HG03280 (cell line): Measurements from ENCODE around the gene HSF4.
"Not testable (repeated sequence)": the region's sequence is repeated elsewhere in the genome, so short reads cannot be mapped to it uniquely, and the experiment has no call there.

Experiments used
- ATAC-seq: cut with Tn5 transposase; IDR thresholded peaks from one replicate; pipeline ENCODE4 v1.9.1; 2021; ENCODE audit warnings: mild to moderate bottlenecking, moderate library complexity; ENCODE audit not compliant: unreplicated experiment

HSF4 gene, protein sequence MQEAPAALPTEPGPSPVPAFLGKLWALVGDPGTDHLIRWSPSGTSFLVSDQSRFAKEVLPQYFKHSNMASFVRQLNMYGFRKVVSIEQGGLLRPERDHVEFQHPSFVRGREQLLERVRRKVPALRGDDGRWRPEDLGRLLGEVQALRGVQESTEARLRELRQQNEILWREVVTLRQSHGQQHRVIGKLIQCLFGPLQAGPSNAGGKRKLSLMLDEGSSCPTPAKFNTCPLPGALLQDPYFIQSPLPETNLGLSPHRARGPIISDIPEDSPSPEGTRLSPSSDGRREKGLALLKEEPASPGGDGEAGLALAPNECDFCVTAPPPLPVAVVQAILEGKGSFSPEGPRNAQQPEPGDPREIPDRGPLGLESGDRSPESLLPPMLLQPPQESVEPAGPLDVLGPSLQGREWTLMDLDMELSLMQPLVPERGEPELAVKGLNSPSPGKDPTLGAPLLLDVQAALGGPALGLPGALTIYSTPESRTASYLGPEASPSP

DNA sequence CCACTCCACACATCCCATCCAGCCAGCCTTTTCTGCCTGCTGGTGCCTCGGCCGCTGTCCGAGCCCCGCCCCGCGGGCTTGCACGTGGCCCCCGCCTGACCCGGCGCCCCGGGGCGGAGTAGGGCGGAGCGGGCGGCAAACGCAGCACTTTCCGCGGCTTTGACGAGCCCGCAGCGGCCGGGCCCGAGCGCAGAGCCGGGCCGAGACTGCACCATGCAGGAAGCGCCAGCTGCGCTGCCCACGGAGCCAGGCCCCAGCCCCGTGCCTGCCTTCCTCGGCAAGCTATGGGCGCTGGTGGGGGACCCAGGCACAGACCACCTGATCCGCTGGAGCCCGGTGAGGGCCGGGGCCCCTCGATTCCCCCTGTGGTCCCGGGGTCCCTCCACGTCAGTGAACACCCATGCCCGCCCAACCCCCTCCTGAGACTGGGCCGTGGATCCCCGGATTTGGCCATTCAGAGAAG, at the start of gene HSF4:
HSF4 (plus strand) TSS at position 147 of the 463 bp plus-strand sequence; CDS start at position 214, 67 bp downstream.
- ATAC-seq, result no peak

DNA sequence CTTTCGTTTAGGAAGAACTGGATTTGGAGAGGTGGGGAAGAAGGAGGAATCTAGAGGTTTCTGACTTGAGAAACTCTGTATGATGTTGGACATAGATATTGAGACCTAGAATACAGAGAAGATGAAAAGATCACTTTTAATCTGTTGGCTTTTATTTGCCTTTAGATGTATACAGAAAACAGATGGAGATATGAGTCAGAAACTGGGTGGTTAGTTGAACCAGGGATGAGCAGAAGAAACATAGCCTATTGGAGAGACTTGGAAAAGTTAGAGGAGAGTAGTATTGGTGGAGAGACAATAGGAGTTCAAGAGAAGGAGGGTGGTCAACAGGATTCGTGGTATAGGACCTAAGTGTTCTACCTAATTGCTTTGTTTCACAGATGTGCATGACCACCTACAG, 49.8 kb upstream of the HSF4 start:
- ATAC-seq, result no peak

DNA sequence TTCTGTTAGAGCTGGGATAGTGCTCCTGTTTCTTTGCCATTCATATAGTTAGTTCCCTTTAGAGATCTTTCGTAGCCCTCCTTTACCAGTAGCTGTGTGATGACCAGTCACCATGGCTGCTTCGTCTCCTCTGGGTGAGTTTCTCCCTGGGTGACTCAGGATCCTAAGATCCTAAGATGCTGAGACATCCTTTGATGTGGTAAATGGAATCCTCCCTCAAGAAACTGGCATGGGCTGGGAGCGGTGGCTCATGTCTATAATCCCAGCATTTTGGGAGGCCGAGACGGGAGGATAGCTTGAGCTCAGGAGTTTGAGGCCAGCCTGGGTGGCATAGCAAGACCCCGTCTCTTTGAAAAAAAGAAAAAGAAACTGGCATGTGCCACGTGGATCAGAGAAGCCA, 48.9 kb upstream of the HSF4 start:
- ATAC-seq, result no peak

DNA sequence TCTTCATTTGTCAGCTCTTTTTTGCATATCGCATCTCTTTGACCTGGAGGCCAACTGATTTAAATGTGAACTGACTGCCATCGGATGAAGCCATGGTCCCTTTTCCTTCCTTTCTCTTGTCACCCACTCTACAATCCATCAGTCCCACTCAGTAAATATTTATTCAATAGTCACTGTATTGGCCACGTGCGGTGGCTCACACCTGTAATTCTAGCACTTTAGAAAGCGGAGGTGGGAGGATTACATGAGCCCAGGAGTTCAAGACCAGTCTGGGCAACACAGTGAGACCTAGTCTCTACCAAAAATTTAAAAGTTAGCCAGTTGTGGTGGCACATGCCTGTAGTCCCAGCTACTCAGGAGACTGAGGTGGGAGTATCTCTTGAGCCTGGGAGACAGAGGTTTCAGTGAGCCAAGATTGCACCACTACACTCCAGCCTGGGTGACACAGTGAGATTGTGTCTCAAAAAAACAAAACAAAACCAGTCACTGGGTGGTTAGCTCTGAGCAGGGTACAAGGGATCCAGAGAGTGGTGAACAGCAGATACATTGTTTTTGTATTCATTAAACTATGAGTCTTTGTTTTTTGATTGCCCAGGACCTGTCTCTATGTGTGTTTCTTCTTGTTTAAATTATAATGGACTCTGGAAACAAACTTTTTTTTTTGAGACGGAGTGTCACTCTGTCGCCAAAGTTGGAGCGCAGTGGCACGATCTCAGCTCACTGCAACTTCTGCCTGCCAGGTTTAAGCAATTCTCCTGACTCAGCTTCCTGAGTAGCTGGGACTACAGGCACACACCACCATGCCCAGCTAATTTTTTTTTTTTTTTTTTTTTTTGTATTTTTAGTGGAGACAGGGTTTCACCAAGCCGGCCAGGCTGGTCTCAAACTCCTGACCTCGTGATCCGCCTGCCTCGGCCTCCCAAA, 47.9 kb upstream of the HSF4 start:
- no peak for ATAC-seq

DNA sequence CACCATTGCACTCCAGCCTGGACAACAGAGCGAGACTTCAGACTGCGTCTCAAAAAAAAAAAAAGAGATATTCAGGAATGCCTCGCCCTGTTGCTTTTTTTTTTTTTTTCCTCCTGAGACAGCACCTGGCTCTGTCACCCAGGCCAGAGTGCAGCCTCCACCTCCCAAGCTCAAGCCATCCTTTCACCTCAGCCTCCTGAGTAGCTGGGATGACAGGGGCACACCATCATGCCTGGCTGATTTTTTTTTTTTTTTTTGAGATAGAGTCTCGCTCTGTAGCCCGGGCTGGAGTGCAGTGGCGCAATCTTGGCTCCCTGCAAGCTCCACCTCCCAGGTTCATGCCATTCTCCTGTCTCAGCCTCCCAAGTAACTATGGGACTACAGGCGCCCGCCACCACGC, 46.8 kb upstream of the HSF4 start:
- no peak for ATAC-seq

DNA sequence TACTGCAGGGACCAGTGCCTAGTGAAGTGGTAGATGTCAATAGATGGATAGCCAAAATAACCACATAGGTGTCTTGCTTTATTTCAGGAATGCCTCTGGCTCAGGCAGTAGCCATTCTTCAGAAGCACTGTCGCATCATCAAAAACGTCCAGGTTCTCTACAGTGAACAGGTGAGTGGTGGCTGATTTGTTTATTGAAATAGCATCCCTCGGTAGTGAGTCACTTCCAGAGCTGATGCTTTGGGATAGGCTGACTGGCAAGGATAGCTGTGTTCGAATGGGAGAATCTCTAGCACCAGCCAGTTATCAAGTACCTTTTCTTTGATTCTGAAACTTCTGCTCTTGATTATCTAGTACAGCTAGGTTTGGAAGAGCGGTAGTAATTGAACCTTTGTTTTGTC, 44.5 kb upstream of the HSF4 start:
- no peak for ATAC-seq

DNA sequence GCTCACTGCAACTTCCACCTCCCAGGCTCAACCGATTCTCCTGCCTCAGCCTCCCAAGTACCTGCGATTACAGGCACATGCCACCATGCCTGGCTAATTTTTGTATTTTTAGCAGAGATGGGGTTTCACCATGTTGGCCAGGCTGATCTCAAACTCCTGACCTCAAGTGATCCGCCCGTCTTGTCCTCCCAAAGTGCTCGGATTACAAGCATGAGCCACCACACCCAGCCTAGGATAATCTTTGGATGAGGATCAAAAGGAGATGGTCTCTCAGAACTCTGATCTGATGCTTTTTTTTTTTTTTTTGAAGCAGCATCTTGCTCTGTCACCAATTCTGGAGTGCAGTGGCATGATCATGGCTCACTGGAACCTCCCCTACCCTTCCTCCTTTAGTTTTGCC, 41.7 kb upstream of the HSF4 start:
- ATAC-seq, result not testable (repeated sequence)

DNA sequence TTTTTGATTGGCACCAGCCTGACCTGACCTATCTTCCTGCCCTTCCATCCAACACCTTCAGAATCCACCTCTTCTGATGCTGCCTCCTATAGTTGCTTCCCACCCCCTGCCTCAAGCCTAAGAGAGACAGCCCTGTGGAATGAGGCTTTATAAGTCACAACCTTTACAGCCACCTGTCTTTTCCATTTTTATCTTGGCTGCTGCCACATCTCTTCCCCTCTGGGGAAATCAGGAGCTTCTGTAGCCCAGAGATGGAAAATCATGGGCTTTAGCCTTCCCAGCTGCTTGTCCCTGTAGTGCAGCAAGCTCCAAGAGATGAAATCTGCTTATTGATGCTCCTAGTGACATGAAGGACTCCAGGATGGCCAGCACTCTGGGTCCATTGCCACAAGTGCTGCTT, 36.1 kb upstream of the HSF4 start:
- ATAC-seq, result no peak

DNA sequence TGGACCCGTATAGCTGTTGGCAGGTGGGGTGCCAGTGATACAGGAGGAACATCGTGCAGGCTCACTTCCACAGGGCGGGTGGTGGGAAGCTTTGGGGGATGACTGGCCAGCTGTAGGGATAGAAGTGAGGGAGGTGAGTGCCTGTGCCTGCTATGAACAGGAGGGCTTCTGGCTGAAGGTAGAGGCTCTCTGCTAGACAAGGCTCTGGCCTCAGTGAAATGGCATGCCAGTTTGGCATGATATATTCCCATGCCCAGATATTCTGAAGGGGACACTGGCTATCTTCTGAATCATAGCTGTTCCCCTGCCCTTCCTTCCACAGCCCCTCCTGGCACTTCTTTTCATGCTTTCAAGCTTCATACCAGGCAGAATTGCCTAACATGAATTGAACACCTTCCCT, 35.7 kb upstream of the HSF4 start:
- ATAC-seq, result no peak

DNA sequence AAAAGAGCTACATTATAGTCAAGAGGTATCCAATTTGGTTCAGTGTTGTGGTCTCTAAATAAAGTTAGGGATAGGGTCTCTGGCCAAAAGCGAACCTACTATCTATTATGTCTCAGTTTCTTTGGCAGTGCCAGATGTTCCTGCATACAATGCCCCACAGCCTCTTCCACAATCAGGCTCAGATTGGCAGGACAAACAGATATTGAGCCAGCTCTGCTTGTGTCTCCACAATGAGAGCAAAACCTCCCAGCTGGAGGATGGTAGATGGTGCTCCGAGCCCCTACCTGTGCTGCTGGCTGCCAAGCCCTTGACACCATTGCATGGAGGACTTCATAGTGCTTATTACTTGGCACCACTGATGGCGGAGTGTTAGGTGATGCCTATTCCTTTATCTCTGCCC, 35.1 kb upstream of the HSF4 start:
- ATAC-seq, result no peak

DNA sequence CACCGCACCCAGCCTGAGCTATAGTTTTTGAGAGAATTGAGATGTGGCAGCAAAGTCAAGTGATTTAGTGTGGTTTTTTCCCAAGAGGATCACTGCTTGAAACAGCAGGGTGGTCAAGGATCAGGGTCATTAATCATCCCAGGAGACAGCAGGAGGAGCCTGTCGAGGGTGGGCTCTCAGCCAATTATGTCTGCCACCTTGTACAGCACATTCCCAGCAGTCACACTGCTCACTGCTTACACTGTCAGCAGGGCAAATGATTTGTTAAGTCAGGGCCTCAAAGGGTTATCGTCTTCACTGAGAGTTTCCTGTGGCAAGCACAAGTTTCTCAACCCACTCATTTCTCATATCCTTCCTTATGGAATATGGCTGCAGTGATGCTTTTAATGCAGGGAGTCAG, 26.9 kb upstream of the HSF4 start:
- ATAC-seq, result no peak

DNA sequence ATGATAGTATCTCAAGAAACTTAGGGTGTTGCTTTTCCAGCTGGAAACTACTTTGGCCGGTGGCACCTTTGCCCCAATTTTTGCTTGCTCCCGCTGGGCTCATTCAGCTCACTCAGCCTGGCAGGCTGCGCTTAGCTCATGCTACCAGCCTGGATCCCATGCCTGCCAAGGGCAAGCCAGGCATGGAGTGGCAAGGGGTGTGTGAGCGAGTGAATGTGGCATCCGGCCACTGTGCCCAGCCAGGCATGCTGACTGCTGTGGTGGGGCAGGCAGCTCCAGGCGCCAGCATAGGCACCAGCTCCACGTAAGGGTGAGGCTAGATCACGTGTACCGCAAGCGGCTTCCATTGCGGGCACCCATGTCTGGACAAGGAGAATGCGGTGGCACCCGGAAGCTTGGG, 23.2 kb upstream of the HSF4 start:
- ATAC-seq, result no peak

DNA sequence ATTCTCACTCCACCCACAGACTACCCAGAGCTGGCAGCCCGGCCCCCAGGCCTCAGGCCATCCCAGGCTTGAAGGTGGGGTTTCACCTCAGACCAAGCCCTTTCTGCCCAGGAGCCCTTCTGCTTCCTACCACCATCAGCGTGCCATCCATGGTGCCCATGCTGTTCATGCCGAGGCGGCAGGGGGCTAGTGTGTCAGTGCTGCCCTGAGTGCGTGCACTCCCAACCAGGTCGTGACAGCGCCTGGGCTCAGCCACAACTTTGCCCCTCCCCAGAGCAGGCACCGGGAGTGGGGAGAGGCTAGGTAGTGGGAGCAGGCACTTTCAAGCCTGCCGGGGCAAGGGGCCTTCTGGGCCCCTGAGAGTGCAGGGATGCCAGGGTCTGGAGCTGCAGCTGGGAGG, 22.2 kb upstream of the HSF4 start:
- no peak for ATAC-seq

DNA sequence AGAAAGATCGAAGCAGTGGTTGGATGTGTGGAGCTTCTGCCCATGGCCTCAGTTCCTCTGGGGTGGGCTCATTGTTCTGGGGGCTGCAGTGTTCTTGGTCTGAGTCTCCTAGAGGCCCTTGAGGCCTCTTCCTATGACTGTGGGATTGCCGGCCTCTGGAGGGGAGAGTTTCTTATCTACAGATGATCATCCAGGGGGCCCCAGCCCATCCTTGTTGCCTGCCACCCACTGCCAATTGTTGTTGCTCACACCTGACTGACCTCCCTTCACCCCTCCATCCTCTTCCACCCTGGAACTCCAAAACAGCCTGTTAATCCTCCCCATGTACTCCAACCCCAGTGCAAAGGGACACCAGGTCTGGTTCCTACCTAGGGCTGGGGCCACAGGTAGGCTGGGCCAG, 19.6 kb upstream of the HSF4 start:
- ATAC-seq, result no peak

DNA sequence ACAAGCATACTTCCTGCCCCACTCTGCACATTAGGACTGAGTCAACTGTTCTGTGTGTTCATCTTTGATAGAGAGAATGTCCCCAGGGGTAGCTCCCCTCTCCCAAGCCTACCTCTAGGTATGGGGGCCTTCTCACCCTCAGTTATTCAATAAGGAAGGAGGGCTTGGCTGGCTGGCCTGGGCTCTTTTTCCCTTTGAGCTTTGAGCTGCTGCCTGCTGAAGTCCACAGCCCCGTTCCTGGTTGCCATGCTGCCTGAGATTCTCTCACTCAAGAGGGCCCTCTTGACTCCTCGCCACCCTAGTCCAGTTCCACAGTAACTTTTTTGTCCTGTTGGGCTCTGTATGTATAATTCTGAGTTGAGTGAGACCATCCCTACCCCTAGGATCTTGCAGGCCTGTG, 18.8 kb upstream of the HSF4 start:
- ATAC-seq, result no peak

DNA sequence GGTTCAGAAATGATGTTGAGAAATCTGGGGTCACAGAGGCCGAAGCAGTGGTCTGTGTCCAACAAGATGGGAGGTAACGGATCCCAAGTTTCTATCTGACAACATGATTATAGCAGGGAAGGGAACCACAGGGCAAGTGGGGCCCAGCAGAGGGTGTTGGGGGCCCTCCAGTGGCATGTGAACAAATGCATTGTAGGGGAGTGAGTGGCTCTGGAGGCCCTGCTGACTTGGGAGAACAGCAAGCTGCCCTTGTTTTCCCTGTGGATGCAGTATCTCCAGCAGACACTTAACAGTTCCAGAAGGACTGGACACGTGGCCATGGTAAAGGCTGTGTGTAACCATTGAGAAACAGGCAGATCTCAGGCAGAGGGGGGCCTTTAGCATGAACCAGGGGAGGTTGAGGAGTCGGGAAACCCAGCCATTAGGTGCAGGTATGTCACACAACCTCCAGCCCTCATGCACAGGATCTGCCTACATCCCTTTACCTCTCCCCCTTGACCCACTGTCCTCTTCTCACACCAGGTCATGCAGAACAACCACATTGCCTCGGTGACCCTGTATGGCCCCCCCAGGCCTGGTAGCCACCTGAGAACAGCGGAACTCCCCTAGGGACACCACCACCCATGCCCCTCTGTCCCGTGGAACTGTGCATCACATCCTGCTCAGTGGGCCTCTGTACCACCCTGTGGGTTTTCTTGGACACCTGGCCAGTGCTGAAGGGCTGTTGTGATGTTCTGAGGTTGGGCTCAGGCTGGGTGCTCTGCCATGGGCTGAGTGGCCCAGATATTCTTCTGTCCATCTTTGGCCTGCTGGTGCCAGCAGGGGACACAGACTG, 17.8 kb upstream of the HSF4 start:
- ATAC-seq, result no peak

DNA sequence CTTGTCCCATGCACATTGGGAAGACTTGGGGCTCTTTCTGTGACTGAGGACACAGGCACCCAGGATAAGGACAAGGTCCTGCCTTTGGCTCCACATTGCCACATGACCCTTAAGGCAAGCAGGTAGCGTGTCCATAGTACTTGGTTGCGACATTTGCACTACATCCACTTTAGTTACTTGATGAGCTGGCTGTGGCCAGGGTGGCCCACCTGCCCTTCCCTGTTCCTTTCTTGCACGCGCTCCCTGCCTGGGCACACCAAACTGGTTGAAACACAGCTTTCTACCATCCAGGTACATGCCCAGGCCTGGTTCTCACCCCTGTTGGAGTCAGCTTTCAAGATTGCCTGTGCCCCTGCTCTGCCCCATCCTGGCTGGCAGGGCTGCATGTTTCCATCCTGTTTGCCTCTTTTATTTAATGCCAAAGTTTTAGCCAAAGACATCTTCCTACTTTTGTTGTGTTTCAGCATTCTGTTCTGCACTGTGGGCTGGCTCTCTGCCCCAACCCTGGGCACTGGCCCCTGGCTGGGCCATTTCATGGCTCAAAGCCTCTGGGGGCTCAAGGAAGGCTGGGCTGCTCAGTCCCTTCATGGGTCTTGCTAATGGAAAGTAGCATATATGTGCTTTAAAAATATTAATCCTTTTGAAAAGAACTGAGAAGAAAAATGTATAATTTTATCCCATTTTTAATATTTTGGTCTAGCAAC, 17.0 kb upstream of the HSF4 start:
- ATAC-seq, result no peak

DNA sequence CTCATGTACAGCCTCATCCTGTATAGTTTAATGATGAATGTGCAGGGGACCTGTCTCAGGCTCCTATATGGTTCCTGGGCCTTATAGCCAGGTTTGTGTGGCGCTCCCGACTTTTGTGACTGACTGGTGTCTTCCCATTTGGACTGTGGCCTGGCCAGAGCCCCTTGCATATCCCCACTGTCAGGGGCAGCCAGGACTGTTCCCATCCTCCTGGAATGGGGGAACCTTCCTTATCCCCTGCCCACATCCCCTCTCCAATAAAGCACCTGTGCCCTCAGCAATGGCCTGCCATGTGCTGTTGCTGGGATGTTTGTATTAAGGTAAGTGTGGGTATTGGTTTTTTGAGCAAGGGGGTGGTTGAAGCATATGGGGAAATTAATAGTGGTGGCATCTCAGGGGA, 16.3 kb upstream of the HSF4 start:
- ATAC-seq, result no peak

DNA sequence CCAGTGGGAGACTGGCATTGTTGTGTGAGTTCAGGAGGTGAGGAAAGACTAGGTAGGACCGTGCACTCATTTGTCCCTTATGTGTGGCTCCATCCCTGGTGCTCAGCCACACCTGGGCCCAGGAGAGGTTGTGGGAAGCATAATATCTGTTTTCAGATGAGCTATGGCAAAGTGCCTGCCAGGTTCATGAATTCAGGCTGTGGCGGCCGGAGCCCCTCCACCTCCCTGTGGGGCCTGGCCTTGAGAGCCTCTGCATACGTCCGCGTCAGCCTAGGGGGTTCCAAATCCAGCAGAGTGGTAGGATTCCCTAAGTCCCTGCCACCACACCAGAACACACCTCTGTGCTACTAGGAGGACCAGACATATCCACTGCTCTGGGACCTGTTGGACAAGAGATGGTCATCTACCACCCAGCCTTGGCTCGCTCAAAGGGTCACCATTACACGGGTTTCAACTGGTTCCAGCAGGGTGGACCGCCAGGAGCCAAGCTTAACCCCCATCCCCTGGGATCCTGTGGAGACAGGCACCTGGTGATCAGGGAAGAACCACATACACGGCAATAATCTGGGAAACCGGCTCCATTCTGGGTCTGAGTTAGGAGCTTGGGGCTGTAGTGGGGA, 15.8 kb upstream of the HSF4 start:
- ATAC-seq, result no peak
